Measurements from ENCODE around the gene FAM50A.

The FAM50A gene

DNA sequence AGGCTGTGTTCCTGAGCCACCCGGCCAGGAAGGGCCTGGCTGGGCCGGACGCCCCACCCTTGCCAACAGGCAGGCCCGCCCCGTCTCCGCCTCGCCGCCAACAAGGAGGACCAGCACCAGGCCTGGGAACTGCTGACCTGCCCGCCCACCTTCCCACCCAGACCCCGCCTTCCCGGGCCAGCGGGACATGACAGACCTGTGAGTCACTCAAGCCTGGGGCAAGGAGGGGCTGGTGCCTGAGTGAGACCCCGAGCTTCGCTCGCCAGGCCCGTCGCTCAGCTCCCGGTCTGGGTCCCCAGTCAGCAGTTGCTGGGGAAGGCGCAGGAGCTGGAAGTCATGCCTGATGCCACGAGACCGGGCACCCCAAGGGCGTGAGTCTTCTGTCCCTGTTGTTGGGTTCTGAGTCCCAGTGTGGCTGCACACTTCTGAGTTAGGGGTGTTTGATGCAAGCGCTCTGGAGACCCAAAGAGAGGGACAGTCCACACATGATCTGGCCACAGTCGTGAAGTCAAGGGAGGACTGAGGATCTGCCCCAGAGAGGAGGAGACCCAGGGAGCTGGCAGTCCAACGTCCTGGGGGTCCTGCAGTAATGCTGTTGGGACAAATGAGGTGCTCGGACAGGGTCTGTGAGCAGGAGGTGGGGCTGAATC is 34.6 kb upstream of the FAM50A start, which contains the start of gene DNASE1L1:
Gene DNASE1L1 (minus strand): TSS at position 33 of the 650 bp plus-strand sequence. CDS start 3,686 bp downstream, outside the sequence.
- H3K27ac ChIP-seq, result peak within 1 kb of the TSS; percentile 90
- TF ChIP-seq, protein P1, sequence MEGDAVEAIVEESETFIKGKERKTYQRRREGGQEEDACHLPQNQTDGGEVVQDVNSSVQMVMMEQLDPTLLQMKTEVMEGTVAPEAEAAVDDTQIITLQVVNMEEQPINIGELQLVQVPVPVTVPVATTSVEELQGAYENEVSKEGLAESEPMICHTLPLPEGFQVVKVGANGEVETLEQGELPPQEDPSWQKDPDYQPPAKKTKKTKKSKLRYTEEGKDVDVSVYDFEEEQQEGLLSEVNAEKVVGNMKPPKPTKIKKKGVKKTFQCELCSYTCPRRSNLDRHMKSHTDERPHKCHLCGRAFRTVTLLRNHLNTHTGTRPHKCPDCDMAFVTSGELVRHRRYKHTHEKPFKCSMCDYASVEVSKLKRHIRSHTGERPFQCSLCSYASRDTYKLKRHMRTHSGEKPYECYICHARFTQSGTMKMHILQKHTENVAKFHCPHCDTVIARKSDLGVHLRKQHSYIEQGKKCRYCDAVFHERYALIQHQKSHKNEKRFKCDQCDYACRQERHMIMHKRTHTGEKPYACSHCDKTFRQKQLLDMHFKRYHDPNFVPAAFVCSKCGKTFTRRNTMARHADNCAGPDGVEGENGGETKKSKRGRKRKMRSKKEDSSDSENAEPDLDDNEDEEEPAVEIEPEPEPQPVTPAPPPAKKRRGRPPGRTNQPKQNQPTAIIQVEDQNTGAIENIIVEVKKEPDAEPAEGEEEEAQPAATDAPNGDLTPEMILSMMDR (conservative IDR thresholded peaks at IDR 0.05), result no peak

DNA sequence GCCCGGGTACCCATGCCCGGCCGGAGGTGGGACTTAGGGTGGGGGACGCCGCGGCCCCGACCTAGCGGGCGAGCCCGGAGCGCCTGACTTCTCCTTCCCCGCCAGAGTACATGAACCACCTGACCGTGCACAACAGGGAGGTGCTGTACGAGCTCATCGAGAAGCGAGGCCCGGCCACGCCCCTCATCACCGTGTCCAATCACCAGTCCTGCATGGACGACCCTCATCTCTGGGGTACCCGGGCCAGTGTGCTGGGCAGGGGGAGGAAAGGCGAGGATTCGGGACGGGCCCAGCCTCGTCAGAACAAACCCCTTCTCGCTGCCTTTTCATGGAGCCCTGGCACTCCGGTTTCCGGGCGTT is 32.0 kb upstream of the FAM50A start:
- TF ChIP-seq, protein P1 (conservative IDR thresholded peaks at IDR 0.05), result no peak
- H3K27ac ChIP-seq, result peak overlapping the region; percentile 90

DNA sequence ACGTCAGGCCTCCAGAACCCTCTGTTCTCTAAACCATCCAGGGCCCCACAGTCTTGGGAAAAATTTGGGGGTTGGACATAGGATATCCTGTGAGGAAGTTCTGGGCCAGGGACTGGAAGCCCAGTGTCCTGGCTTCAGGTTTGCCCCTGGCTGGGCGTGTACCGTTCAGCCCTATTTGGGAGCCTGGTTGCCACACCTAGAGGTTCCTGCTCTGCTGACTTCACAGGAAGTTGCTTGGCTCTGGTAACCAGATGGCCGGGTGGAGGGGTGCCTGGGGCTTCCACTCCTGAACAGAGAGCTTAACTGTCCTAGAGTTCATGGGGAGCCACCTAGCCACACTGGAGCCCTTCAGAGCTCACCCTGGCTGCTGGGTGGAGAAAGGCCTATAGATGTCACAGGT is 31.5 kb upstream of the FAM50A start:
- peak overlapping the region; percentile 90 for H3K27ac ChIP-seq
- TF ChIP-seq, protein P1 (conservative IDR thresholded peaks at IDR 0.05), result no peak

DNA sequence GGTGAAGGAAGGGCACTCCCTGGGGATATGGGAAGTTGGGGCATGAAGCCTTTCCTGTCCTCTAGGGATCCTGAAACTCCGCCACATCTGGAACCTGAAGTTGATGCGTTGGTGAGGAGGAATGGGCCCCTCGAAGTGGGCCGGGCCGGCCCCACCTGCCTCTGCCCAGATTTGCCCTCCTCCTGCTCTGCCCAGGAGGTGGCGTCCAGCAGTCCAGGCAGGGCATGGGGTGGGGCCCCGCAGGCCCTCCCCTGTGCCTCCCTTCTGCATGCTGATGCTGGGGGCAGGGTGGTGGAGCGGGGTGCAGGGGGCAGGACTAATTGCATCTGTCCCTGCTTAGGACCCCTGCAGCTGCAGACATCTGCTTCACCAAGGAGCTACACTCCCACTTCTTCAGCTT is 30.8 kb upstream of the FAM50A start:
- TF ChIP-seq, protein P1 (conservative IDR thresholded peaks at IDR 0.05), result no peak
- H3K27ac ChIP-seq, result no peak overlapping the region

DNA sequence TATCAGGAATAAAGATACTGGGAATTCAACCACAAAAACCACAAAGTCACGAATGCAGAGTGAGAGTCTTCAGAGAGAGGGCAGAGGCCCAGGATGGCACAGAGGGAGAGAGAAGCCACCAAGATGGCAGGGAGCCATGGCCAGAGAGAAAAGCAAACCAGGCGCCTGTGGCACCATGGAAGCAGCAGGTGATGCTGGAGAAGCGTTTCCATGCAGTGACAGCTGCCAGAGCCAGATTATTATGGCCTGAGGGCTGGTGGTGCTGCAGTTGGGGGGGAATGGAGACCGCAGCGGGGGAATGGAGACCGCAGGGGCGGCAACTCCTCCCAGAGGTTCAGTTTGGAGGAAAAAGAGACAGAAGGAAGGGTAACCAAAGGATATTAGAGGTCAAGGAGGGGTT is 26.8 kb upstream of the FAM50A start:
- TF ChIP-seq, protein P1 (conservative IDR thresholded peaks at IDR 0.05), result no peak
- H3K27ac ChIP-seq, result no peak overlapping the region

DNA sequence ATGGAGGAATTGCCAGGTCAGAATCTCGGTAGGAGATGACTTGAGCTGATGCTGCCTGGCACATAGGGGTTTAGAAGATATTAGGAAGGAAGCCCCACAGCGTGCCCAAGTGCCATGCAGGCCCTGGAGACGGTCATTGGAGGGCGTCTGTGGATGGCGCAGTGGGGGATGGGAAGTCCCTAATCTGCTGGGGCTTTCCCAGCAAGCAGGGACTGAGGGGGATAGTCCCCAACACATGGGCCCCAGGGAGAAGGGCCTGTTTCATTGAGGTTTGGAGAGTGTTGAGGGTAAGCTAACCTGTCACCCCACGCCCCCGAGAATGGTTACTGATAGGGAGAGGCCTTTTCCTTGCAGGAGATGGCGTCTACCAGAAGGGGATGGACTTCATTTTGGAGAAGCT is 24.8 kb upstream of the FAM50A start:
- no peak overlapping the region for H3K27ac ChIP-seq
- TF ChIP-seq, protein P1 (conservative IDR thresholded peaks at IDR 0.05), result no peak

DNA sequence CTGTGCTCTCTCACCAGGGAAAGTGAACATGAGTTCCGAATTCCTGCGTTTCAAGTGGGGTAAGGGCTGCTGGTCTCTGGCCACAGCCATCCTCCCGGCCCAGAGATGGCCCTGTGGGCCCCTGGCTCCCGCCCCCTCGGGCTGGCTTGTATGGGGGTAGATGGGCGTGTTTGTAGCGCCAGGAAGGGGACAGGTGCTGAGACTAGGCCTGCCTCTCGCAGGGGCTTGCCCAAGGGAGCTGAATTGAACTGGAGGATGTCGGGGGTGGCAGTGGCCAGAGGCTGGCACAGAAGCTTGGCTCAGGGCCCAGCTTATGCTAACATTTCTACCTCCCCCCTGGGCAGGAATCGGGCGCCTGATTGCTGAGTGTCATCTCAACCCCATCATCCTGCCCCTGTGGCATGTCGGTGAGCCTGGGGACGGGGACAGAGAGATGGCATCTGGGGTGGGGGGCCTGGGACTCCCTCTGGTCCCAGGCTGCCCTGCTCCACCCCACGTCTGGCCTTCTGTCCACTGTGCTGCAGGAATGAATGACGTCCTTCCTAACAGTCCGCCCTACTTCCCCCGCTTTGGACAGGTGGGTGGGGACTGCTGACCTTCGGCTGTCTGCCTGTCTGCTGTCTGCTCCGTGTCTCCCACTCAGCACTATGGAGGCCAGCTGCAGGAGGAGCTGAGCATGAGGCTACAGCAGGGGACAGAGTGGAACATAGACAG is 24.1 kb upstream of the FAM50A start:
- TF ChIP-seq, protein P1 (conservative IDR thresholded peaks at IDR 0.05), result no peak
- no peak overlapping the region for H3K27ac ChIP-seq
